Measurements from ENCODE around the gene CEP85.

Gene CEP85

GRCh38 chr1:26317612-26318337, 83.8 kb downstream of the CEP85 start, which contains the start of gene CD52:
CD52 (plus strand) TSS chr1:26317958; CDS start chr1:26318018, 60 bp downstream.
- DNase-seq, result no peak

GRCh38 chr1:26318338-26319064, 84.5 kb downstream of the CEP85 start:
- DNase-seq, result no peak

GRCh38 chr1:26320896-26321295, 86.9 kb downstream of the CEP85 start:
- DNase-seq, result no peak

GRCh38 chr1:26321315-26322041, 87.5 kb downstream of the CEP85 start:
- peak; percentile 42 for DNase-seq

- DNase-seq, result no peak
These were observed 88.0 kb downstream of the CEP85 start for GRCh38 chr1:26322042-26322331.

GRCh38 chr1:26323382-26323781, 89.4 kb downstream of the CEP85 start:
- no peak for DNase-seq

- no peak for DNase-seq
These were observed 90.5 kb downstream of the CEP85 start for GRCh38 chr1:26324550-26324949.

- peak; percentile 82 for DNase-seq
These were observed 94.0 kb downstream of the CEP85 start for GRCh38 chr1:26327956-26328362.
